ENCODE results near the gene HORMAD2. TPM values are rescaled to one million over a fixed set of nuclear protein-coding genes. Genes with fewer than 3 reads are reported as not detected.
"Not testable (repeated sequence)": the region's sequence is repeated elsewhere in the genome, so short reads cannot be mapped to it uniquely, and the experiment has no call there.

HORMAD2 gene
- total RNA-seq, 1 donor from 2014 or later = not detected

GRCh38 chr22:30056015-30056414, 24.2 kb upstream of the HORMAD2 start:
- DNase-seq = no peak
- H3K27me3 ChIP-seq (ENCODE audit: low read depth) = no peaks in the 10 kb centered on the region
- no peaks in the 10 kb centered on the region for H3K36me3 ChIP-seq
- peaks cover 16% of the 10 kb centered on the region for H3K9me3 ChIP-seq (replicated peaks)
- H3K4me3 ChIP-seq = no peak overlapping the region
- intact Hi-C loops (cut with micrococcal nuclease) = no loop called here
- H3K27ac ChIP-seq (replicated peaks) = no peak overlapping the region
- peaks cover 14% of the 10 kb centered on the region for H3K4me1 ChIP-seq
- TF ChIP-seq, protein P1, sequence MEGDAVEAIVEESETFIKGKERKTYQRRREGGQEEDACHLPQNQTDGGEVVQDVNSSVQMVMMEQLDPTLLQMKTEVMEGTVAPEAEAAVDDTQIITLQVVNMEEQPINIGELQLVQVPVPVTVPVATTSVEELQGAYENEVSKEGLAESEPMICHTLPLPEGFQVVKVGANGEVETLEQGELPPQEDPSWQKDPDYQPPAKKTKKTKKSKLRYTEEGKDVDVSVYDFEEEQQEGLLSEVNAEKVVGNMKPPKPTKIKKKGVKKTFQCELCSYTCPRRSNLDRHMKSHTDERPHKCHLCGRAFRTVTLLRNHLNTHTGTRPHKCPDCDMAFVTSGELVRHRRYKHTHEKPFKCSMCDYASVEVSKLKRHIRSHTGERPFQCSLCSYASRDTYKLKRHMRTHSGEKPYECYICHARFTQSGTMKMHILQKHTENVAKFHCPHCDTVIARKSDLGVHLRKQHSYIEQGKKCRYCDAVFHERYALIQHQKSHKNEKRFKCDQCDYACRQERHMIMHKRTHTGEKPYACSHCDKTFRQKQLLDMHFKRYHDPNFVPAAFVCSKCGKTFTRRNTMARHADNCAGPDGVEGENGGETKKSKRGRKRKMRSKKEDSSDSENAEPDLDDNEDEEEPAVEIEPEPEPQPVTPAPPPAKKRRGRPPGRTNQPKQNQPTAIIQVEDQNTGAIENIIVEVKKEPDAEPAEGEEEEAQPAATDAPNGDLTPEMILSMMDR (IDR thresholded peaks at IDR 0.05; ENCODE audit: borderline replicate concordance) = no peak

GRCh38 chr22:30057375-30057774, 22.9 kb upstream of the HORMAD2 start:
- no peaks in the 10 kb centered on the region for H3K27me3 ChIP-seq (ENCODE audit: low read depth)
- intact Hi-C loops (cut with micrococcal nuclease) = no loop called here
- peaks cover 14% of the 10 kb centered on the region for H3K4me1 ChIP-seq
- peaks cover 17% of the 10 kb centered on the region for H3K9me3 ChIP-seq (replicated peaks)
- no peak for DNase-seq
- H3K4me3 ChIP-seq = no peak overlapping the region
- TF ChIP-seq, protein P1 (IDR thresholded peaks at IDR 0.05; ENCODE audit: borderline replicate concordance) = no peak
- no peak overlapping the region for H3K27ac ChIP-seq (replicated peaks)
- H3K36me3 ChIP-seq = no peaks in the 10 kb centered on the region

- H3K4me3 ChIP-seq; DNase-seq; intact Hi-C loops (cut with micrococcal nuclease); H3K36me3 ChIP-seq; H3K27ac ChIP-seq (replicated peaks); H3K4me1 ChIP-seq; H3K27me3 ChIP-seq (ENCODE audit: low read depth): not testable (repeated sequence)
- H3K9me3 ChIP-seq (replicated peaks) = peaks cover 38% of the 10 kb centered on the region
Observed at GRCh38 chr22:30059346-30060020, 20.8 kb upstream of the HORMAD2 start.

- H3K27me3 ChIP-seq (ENCODE audit: low read depth); H3K4me3 ChIP-seq; H3K27ac ChIP-seq (replicated peaks); DNase-seq; H3K36me3 ChIP-seq; H3K4me1 ChIP-seq; intact Hi-C loops (cut with micrococcal nuclease): not testable (repeated sequence)
- peaks cover 52% of the 10 kb centered on the region for H3K9me3 ChIP-seq (replicated peaks)
Observed at GRCh38 chr22:30061094-30061493, 19.2 kb upstream of the HORMAD2 start.

DNA sequence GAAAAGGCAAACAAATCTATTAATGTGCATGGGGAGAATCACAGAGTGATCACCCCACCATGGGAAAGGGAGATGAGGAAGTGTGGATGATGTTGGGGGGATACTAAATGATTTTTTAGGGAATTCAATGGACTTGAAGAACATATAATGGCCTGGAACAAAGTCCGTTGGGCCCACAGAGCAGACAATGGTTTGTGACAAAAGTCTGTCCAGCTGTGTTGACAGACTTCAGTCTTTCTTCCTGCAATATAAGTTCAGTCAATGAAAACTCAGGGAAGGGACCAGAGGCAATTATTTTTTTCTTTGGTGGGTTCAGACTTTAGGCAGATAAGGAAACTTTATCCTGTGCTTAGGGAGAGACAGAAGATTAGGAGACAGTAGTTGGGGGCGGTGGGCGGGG, 18.0 kb upstream of the HORMAD2 start:
- TF ChIP-seq, protein P1 (IDR thresholded peaks at IDR 0.05; ENCODE audit: borderline replicate concordance) = no peak
- intact Hi-C loops (cut with micrococcal nuclease) = no loop called here
- H3K36me3 ChIP-seq = no peaks in the 10 kb centered on the region
- H3K27me3 ChIP-seq (ENCODE audit: low read depth) = no peaks in the 10 kb centered on the region
- peaks cover 46% of the 10 kb centered on the region for H3K9me3 ChIP-seq (replicated peaks)
- H3K4me1 ChIP-seq = no peaks in the 10 kb centered on the region
- no peak for DNase-seq
- no peak overlapping the region for H3K4me3 ChIP-seq
- no peak overlapping the region for H3K27ac ChIP-seq (replicated peaks)

DNA sequence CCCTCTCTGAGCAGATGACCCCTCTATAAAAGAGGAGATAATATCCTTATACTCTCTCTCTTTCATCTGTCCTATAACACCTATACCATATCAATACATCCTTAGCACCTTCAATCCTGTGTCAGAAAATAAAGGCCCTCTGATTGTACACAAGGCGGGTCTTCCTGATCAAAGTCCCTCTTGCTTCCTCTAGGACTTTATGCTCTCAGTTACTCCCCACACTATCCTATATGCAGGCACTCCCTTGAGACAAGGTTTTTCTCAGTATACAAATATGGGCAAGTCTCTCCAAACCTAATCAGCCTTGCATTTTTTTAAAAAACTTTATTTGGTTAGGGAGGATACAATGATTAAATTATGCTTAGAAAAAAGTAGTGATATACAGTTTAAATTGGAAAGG, 17.3 kb upstream of the HORMAD2 start:
- H3K27me3 ChIP-seq (ENCODE audit: low read depth) = no peaks in the 10 kb centered on the region
- peaks cover 39% of the 10 kb centered on the region for H3K9me3 ChIP-seq (replicated peaks)
- no peaks in the 10 kb centered on the region for H3K4me1 ChIP-seq
- TF ChIP-seq, protein P1 (IDR thresholded peaks at IDR 0.05; ENCODE audit: borderline replicate concordance) = no peak
- H3K4me3 ChIP-seq = no peak overlapping the region
- intact Hi-C loops (cut with micrococcal nuclease) = no loop called here
- H3K27ac ChIP-seq (replicated peaks) = no peak overlapping the region
- no peaks in the 10 kb centered on the region for H3K36me3 ChIP-seq
- no peak for DNase-seq

Measured in left ventricle myocardium inferior (tissue), 1 donor.